GM19395 (cell line): ENCODE data around the gene ALKBH3.

Experiments
- ATAC-seq: cut with Tn5 transposase; IDR thresholded peaks from one replicate; pipeline ENCODE4 v1.9.1; 2021; ENCODE audit warnings: mild to moderate bottlenecking, moderate library complexity; ENCODE audit not compliant: unreplicated experiment

The ALKBH3 gene

GRCh38 chr11:43936076-43936475, 55.4 kb downstream of the ALKBH3 start:
- ATAC-seq, result no peak

DNA sequence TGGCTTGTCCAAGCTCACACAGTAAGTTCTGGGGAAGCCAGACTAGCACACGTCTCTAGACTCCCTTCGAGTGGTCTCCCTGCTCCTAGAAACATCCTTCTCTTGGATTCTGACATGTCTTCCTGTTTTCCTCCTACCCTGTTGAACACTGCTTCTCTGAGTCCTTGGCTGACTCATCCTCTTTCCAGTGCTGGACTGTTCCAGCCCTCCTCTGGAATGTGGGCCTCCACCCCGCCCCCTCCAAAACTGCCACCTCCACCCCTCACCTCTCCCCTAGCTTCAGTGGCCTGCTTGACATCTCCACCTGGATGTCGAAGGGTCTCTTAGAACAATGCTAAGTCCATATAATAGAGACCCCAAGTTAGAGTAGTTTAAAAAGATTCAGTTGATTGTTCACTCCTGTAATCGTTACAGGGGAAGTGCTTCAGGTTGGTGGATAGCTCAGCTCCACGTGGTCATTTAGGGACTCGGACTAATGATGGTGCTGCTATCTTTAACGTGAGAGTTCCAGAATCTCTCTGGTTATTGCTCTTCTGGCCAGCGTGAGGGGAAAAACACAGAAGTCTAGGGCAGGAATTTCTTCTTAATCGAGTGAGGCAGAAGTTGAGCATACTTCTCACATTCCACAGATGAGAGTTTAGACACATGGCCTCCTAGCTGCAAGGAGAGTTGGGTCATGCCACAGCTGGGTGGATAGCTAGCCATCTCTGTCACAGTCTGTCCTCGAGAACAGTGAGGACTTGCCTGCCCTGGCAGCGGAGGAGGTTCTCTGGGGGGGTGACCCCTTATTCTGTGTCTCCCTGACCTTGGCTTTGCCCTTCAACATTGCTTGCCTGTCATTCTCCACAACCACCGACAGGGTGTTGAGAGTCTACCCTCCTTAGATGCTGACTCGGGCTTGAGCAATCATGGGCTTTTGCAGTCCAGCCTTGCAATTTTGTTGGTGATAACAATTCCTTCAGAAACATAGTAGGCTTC, 57.1 kb downstream of the ALKBH3 start:
- ATAC-seq, result no peak

GRCh38 chr11:43941257-43941994, 60.8 kb downstream of the ALKBH3 start:
- no peak for ATAC-seq

DNA sequence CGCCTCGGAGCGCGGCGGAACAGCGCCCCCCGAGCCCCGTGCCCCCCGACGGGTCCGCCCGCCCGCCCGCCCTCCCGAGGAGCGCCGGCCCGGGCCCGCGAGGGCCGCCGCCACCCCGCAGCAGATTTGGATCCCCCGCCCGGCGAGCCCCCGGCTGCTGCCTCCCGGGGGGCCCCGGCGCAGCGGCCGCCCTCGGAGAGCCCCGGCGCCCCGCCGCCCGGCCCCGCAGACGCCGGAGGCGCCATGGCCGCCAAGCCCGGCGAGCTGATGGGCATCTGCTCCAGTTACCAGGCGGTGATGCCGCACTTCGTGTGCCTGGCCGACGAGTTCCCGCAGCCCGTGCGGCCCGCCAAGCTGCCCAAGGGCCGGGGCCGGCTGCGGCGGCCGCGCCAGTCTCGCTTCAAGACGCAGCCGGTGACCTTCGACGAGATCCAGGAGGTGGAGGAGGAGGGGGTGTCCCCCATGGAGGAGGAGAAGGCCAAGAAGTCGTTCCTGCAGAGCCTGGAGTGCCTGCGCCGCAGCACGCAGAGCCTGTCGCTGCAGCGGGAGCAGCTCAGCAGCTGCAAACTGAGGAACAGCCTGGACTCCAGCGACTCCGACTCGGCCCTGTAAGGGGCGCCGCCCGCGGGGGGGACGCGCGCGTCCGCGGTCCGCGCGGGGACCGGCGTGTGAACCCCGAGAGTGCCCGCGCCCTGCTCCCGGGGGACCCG, 62.2 kb downstream of the ALKBH3 start:
- ATAC-seq, result no peak

DNA sequence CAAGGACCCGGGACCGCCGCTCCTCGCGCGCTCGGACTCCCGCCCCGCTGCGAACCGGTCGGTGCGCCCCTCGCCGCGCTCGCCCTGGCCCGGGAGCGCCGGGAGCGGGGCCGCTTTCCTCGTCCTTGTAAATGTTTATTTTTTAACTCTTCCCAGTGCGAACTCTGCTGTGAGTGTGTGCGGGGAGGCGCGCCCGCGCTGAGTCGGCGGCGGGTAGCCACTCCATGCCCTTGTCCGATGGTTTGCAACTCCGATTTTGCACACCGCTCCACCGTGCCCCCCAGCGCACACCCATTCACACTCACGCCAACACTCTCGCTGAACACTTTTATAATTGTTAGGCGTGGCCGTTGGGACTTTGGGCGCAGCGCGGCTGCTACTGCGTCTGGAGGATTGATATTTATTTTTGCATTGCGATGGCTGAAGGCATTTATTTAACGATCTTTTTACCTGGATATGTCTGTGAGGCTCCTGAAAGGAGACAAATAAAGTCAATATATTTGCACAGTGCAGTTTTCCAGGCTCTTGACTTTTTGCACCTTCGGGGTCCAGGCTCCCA, 62.8 kb downstream of the ALKBH3 start:
- no peak for ATAC-seq

DNA sequence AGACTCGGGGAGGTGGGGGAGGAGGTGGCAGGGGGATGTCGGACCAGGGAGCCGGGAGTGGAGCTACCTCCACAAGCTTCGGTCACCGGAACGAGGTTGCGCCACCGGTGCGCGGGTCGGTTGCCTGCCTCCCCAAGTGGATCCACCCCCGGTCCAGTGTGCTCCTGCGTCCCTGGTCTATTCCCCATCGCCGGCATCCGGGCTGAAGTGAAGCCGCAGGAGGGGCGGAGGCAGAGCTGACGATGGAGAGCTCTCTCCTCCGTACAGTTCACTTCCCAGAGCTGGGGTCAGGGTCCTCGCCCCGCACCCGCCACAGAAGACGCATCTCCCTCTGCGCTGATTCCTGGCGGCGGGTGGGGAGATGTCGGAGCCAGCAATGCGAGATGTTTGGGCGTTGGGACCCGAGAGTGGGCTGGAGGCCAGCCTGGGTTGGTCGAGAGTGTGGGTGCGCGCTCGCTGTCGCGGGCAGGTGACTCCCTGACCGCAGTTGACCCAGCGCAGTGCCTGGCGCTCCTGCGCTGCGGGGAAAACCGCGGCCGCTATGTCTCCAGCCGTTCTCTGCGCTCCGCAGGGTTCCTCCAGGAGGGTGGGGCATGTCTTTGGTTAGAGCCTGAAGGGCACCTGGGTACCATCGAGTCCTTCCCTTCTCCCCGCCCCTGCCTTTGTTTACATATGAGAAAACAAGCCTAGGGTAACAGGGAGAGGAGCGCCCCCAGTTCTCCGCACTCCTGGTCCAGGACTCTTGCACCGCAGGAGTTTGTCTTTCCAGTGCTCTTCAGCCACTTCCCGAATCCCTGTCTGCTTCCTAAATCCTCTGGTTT, 63.5 kb downstream of the ALKBH3 start:
- ATAC-seq, result no peak

- ATAC-seq, result peak; percentile 52
Observed at GRCh38 chr11:43944761-43945311, 64.2 kb downstream of the ALKBH3 start.

- no peak for ATAC-seq
Observed at GRCh38 chr11:43947003-43947500, 66.4 kb downstream of the ALKBH3 start.

- ATAC-seq, result no peak
Observed at GRCh38 chr11:43947815-43948214, 67.2 kb downstream of the ALKBH3 start.

GRCh38 chr11:43948341-43949225, 68.0 kb downstream of the ALKBH3 start:
- no peak for ATAC-seq

GRCh38 chr11:43950311-43950855, 69.8 kb downstream of the ALKBH3 start:
- no peak for ATAC-seq

- ATAC-seq, result no peak
Observed at GRCh38 chr11:43951231-43951630, 70.6 kb downstream of the ALKBH3 start.

DNA sequence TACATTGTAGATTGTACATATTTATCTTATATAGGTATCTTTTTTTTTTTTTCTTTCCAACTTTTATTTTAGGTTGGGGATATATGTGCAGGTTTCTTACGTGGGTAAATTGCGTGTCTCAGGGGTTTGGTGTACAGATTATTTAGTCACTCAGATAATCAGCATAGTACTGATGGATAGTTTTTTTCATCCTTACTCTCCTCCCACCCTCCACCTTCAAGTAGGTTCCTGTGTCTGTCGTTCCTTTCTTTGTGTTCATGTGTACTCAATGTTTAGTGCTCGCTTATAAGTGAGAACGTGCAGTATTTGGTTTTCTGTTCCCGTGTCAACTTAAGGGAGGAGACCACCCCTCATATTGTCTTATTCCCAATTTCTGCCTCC, 71.4 kb downstream of the ALKBH3 start:
- no peak for ATAC-seq

DNA sequence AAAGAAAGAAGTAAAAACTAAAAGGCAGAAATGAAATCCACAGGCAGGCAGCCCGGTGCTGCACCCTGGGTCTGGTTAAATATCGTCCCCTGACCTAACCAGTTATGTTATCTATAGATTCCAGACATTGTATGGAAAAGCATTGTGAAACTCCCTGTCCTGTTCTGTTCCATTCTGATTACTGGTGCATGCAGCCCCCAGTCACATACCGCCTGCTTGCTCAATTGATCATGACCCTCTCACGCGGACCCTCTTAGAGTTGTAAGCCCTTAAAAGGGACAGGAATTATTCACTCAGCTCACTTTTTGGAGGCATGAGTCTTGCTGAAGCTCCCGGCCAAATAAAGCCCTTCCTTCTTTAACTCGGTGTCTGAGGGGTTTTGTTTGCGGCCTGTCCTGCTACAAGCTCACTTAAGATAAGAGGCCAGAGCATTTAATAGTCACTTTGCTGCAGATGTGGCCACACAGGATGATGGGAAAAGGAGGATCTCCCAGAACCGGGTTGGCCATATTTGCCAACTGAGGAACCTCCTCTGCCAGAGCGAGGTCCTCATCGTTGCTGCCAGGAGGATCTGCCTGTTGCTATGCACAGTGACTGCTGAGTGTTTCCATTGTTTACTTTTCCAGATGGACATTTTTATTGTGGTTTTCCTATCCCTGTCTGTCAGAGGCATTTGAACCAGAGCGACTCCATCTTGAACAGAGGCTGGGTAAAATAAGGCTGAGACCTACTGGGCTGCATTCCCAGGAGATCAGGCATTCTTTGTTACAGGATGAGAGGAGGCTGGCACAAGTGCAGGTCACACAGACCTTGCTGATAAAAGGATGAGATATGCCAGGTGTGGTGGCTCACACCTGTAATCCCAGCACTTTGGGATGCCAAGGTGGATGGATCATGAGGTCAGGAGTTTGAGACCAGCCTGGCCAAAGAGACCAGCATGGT, 72.0 kb downstream of the ALKBH3 start:
- no peak for ATAC-seq

DNA sequence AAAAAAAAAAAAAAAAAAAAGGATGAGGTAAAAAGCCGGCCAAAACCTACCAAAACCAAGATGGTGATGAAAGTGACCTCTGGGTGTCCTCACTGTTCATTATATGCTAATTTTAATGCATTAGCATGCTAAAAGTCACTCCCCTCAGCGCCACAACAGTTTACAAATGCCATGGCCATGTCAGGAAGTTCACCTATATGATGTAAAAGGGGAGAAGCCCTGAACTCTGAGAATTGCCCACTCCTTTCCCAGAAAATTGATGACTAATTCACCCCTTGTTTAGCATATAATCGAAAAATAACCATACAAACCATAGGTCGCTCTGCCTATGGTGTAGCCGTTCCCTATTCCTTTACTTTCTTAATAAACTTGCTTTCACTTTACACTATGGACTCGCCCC, 72.9 kb downstream of the ALKBH3 start:
- ATAC-seq, result no peak

- ATAC-seq, result no peak
Observed at GRCh38 chr11:43954241-43954640, 73.6 kb downstream of the ALKBH3 start.

DNA sequence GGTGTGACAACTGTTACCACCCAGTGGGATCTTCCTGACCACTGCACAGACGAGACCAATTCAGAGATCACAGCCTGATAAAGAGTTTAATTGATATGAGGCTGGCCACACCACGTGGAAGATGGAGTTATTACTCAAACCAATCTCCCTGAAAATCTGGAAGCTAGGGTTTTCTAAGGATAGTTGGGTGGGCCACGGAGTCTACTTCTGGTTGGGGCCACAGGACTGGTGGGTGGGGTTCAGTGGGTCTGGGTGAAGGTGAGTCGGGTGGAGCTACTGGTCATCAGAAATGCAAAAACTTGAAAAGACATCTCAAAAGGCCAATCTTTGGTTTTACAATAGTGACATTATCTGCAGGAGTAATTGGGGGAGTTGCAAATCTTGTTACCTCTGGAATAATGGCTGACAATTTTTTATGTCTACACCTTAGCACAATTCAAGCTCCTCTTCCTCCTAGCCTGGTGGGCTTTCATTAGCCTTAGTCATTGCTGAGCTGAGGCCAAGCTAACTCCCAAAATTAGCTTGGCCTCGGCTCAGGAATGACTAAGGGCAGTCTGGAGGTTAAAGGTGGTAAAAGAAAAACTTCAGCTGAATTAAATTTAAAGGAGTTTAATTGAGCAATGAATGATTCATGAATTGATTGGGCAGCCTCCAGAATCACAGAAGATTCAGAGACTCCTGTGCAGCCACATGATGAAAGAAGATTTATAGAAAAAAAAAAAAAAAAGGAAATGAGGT, 74.9 kb downstream of the ALKBH3 start:
- no peak for ATAC-seq
